BE2C (cell line): ENCODE results near the gene GRIK4.

ENCODE experiments used
- DNase-seq: peaks from one replicate; pipeline ENCODE4 v3.0.0-alpha.2; 2020
- H3K27me3 ChIP-seq: fragments of 250-450 bp; sonication (Bioruptor Pico); 2 replicates; pipeline ENCODE4 v1.5.1; 2020; ENCODE audit warnings: mild to moderate bottlenecking
- H3K36me3 ChIP-seq: fragments of 250-450 bp; sonication (Bioruptor Pico); 2 replicates; pipeline ENCODE4 v1.5.1; 2020; ENCODE audit warnings: mild to moderate bottlenecking
- H3K4me1 ChIP-seq: fragments of 250-450 bp; sonication (Bioruptor Pico); 2 replicates; pipeline ENCODE4 v1.5.1; 2020
- H3K4me3 ChIP-seq: 2 replicates; pipeline ENCODE4 v1.5.1; 2011; ENCODE audit warnings: low read depth, low read length
- H3K9me3 ChIP-seq: fragments of 250-450 bp; sonication (Bioruptor Pico); 2 replicates; pipeline ENCODE4 v1.5.1; 2020
- CTCF ChIP-seq: IDR thresholded peaks from 2 replicates; pipeline ENCODE4 v1.5.1; 2012; ENCODE audit warnings: mild to moderate bottlenecking, low read depth, low read length

Gene GRIK4

GRCh38 chr11:120883404-120884080, 372.0 kb downstream of the GRIK4 start:
- no peak for DNase-seq
- Histone ChIP-seq H3K27me3 (no peaks in the 10 kb centered on the region), H3K36me3 (no peaks in the 10 kb centered on the region), H3K9me3 (no peaks in the 10 kb centered on the region), H3K4me3 (no peak overlapping the region), H3K4me1 (no peaks in the 10 kb centered on the region)
- TF ChIP-seq CTCF = no peak

GRCh38 chr11:120884154-120885020, 372.8 kb downstream of the GRIK4 start:
- Histone ChIP-seq H3K27me3 (no peaks in the 10 kb centered on the region), H3K4me1 (no peaks in the 10 kb centered on the region), H3K9me3 (no peaks in the 10 kb centered on the region), H3K36me3 (no peaks in the 10 kb centered on the region), H3K4me3 (no peak overlapping the region)
- no peak for TF ChIP-seq CTCF
- DNase-seq = no peak

- Histone ChIP-seq H3K9me3 (no peaks in the 10 kb centered on the region; the same call in 1 of the 2 replicates), H3K27me3 (no peaks in the 10 kb centered on the region), H3K4me3 (no peak overlapping the region), H3K36me3 (no peaks in the 10 kb centered on the region), H3K4me1 (no peaks in the 10 kb centered on the region)
- TF ChIP-seq CTCF = no peak
- DNase-seq = no peak
Observed at GRCh38 chr11:120890609-120891320, 379.2 kb downstream of the GRIK4 start.

- Histone ChIP-seq H3K4me1 (no peaks in the 10 kb centered on the region), H3K4me3 (no peak overlapping the region), H3K27me3 (no peaks in the 10 kb centered on the region), H3K9me3 (no peaks in the 10 kb centered on the region; the same call in 1 of the 2 replicates), H3K36me3 (no peaks in the 10 kb centered on the region)
- DNase-seq = no peak
- TF ChIP-seq CTCF = no peak
Observed at GRCh38 chr11:120893440-120894201, 382.1 kb downstream of the GRIK4 start.

GRCh38 chr11:120894202-120894985, 382.8 kb downstream of the GRIK4 start:
- no peaks in the 10 kb centered on the region for H3K27me3 ChIP-seq
- no peaks in the 10 kb centered on the region for H3K4me1 ChIP-seq
- no peaks in the 10 kb centered on the region; the same call in 1 of the 2 replicates for H3K9me3 ChIP-seq
- no peak overlapping the region for H3K4me3 ChIP-seq
- TF ChIP-seq CTCF = no peak
- DNase-seq = no peak
- no peaks in the 10 kb centered on the region for H3K36me3 ChIP-seq
